ENCODE data around the gene LSMEM2.
"Not testable (repeated sequence)": the region's sequence is repeated elsewhere in the genome, so short reads cannot be mapped to it uniquely, and the experiment has no call there.

Gene LSMEM2

DNA sequence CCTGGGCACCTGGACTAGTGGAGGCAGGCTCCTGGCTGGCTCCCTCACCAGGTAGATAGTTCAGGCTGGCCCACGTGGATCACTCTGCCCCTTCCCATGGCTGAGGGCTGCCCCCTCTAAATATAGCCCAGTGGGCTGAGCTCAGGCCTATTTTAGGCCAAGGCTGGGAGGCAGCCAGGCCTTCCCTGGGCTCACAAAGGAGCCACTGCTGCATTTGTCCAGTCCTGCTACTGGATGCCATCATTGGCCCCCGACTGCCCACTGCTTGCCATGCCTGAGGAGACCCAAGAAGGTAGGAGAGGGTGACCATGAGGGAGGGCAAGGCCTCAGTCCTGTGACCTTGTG lies at the start of gene LSMEM2:
Gene LSMEM2 (plus strand): TSS at position 208 of the 345 bp plus-strand sequence. CDS start 27 bp downstream, at position 235.
- no peak for DNase-seq (ENCODE audit: low read depth in 2 of 3, low spot score in 2 of 3)

- no peak for DNase-seq (ENCODE audit: low read depth in 2 of 3, low spot score in 2 of 3)
Observed at GRCh38 chr3:50229490-50229889, 49.4 kb upstream of the LSMEM2 start.

GRCh38 chr3:50230104-50230793 lies 48.6 kb upstream of the LSMEM2 start:
- DNase-seq (ENCODE audit: low read depth in 2 of 3, low spot score in 2 of 3): no peak

DNA sequence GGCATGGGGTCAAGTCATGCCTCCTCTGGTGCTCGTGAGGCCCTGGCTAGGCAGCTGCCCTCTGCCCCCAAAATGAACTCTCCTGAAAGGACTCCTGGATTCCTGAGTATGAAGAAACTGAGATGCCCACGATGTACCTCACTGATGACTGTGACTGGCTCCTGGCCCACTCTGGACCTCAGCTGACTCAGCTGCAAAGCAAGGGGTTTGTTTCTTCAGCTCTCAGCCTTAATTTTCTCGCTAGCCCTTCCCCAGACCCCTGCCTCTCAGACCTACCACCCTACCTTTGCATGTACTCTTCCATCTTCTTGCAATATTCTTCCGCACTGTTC lies 48.1 kb upstream of the LSMEM2 start:
- no peak for DNase-seq (ENCODE audit: low read depth in 2 of 3, low spot score in 2 of 3)

DNA sequence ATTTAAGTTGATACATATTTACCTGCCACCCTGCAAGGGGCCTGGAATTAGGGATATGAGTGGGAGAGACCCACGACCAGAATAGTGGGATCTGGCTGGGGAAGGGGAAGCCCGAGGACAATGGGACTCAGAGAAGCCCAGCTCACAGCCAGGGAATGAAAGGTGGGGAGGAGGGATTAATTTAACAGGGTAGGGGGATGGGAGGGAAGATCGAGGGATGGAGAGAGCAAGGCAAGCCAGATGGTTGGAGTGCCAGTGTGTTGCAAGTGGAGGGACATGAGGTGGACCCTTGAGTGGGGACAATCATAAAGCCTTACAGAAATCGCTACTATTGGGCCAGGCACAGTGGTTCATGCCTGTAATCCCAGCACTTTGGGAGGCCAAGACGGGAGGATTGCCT lies 47.3 kb upstream of the LSMEM2 start:
- no peak for DNase-seq (ENCODE audit: low read depth in 2 of 3, low spot score in 2 of 3)

DNA sequence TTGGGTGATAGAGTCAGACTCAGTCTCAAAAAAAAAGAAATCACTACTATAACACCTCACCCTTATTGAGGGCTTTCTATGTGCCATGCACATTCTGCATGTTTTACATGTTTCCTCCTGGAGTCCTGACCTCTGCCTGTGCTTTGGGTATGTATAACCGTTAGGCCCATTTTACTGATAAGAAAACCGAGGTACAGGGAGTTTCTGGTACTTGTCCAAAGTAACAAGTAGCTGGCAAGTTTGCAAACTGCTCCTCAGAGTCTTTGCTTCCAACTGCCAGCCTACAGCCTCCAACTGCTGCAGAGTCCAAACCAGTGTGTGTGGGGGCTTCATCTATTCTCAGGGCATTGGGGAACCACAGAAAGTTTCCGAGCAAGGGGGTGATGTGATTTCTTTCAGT lies 46.6 kb upstream of the LSMEM2 start:
- DNase-seq (ENCODE audit: low read depth in 2 of 3, low spot score in 2 of 3): no peak

GRCh38 chr3:50233176-50233575 lies 45.7 kb upstream of the LSMEM2 start:
- no peak for DNase-seq (ENCODE audit: low read depth in 2 of 3, low spot score in 2 of 3)

- peak; percentile 94 to 98 (median 95) for DNase-seq (ENCODE audit: low read depth in 2 of 3, low spot score in 2 of 3)
Observed at GRCh38 chr3:50235716-50236483, 43.0 kb upstream of the LSMEM2 start, which contains the start of gene GNAI2. Gene GNAI2, plus strand, starts transcription at chr3:50236204. Its CDS starts 132 bp downstream, at chr3:50236336.

DNA sequence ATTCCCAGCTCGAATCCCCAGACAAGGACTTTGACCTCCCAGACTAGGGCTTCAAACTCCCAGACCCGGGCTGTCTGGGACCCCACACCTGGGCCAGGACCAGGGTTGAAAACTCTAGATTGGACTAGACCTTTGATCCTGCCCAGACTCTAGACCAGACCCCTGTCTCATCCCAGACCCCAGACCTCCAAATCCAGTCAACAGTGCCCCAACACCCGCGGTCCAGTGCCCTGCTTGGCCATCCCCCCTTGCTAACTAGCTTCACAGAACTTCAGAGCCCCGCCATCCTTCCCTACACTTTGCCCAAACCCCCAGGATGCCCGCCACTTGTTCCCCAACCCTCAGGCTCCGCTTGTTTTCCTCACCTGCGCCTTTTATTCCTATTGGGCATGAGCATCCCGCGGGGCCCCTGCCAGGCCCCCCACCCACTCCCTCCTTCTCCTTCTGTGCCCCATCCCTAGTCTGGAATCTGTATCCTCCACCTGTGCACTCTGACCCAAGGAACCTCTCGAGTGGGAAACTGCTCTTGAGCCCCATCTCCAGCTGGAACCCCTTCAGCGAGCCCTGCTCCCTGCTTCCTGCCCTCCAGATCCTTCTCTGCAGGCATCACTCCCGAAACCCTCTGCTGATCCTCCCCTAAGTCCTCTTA lies 42.3 kb upstream of the LSMEM2 start:
- DNase-seq (ENCODE audit: low read depth in 2 of 3, low spot score in 2 of 3): no peak

DNA sequence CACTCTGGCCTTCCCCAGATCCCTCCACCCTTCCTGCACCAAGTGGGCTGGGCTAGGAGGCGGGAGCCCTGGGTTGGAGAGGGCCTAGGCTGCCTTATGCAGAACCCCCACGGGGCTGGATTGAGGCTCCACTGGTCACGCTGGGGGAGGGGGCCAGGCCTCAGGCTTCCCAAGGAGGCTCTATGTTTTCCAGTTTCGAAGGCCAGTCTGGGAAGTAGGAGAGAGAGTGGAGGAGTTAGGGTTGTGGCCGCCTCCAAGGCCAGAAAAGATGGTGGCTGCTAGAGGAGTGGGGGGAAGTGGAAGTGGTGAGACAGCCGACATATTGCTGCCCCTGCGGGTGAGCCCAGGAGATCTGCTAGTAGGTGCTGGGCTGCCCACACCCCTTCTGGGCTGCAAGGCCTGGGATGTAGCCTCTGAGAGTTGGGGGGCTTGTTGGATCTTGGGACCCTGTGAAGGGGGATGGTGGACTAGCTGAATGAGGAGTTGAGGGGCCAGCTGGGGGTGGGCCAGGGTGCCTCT lies 41.7 kb upstream of the LSMEM2 start:
- no peak for DNase-seq (ENCODE audit: low read depth in 2 of 3, low spot score in 2 of 3)

GRCh38 chr3:50237754-50238548 lies 40.9 kb upstream of the LSMEM2 start:
- DNase-seq (ENCODE audit: low read depth in 2 of 3, low spot score in 2 of 3): peak; percentile 57 to 76 (median 71)

DNA sequence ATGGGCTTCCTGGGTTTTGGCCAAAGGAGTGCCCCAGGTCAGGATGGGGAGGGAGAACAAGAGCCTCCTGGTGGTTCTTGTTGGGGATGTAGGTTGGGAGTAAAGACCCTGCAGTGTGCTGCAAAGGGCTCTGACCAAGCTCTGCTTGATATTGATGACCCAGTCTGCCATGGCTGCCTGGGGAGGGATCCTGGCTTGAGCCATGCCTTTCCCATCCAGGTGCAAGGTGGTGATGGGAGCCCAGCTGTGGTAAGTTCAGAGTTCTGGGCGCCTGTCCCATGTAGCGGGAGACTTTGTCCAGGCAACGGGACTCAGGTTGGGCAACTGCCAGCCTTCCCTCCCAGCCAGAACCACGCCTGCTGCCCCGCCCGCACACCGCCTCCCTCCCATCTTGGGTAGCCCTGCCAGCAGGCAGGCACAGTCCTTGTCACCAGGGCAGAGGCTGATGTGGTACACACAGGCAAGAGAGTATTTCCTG lies 40.3 kb upstream of the LSMEM2 start:
- no peak for DNase-seq (ENCODE audit: low read depth in 2 of 3, low spot score in 2 of 3)

DNA sequence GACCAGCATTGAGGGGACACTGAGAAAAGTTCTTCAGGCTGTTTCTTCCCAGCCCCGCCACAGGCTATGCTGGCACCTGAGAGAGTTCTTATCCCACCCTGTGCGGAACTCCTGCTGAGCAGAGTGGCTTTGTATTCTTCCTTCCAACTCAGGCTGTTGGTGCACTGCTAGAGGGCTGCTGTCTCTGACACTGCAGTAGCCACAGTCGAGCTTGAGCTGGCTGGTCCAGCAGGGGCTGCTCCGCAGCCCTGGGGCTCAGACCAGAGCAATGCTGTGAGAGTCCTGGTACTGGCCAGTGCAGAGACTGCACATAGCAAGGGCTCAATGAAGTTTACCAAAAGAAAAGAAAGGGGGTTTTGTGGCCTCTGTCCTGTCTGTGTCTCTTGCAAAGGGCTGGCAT lies 39.2 kb upstream of the LSMEM2 start:
- DNase-seq (ENCODE audit: low read depth in 2 of 3, low spot score in 2 of 3): no peak

DNA sequence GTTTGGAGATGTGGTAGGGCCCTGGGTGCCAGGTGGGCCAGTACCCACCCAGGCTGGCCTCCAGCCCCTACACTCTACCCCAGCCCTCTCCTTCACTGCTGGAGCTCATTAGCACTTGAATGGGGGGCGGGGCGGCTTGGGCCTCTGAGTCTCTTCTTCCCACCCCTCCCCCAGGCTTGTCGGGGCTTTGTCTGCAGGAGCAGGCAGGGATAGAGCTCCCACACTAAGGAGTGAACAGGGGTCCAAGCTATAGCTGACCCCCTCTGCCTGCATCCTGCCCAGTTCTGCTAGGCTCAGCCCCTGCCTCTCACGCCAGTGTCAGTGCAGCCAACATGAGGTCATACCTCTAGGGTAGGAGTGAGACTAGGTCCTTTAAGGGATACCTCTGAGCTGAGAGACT lies 37.7 kb upstream of the LSMEM2 start:
- no peak for DNase-seq (ENCODE audit: low read depth in 2 of 3, low spot score in 2 of 3)

DNA sequence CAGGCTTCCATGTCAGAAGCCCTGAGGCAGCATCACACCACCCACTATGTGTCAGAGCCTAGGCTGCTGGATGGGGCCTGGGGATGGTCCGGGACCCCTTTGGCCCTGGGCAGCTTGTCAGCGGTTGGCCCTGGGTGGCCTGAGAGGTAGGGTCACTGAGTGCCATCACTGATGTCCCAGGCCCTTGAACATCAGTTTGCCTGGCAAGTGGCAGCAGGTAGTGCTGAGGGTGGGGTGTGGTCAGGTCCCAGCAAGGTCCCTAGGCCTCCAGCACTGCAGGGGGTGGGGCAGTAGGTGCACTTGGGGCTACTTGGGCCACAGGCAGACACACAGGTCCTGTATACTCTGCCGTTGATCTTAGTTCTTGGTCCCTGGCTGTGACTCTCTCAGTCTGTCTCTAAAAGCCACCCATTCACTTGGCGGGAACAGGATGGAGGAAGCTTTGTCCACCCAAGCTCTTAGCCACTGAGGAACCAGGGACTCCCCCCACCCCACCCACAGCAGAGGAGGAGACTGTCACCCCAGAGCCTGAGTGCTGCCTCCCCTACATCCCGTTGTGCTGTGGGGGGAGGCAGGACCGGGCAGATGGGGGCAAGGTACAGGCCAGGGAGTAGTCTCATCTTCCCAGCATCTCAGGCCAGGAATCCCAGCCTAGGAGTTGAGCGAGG lies 37.0 kb upstream of the LSMEM2 start:
- DNase-seq (ENCODE audit: low read depth in 2 of 3, low spot score in 2 of 3): no peak

DNA sequence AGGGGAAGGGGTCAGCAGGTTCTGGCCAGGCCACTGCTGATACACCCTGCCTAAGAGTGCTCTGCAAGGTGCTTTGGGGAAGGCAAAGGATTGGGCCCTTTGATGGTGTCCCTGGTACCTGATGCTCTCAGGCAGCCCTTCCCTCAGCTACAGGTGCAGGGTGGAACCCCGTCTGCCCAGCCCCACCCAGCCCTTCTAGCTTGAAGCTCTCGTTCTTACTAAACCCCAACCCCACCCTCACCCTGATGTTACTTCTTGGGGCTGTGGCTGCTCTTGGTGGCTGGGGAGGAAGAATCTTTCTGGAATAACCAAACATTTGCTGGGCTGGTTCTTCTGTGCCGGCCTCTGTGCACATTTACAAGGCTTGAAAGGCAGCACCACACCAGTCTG lies 36.5 kb upstream of the LSMEM2 start:
- DNase-seq (ENCODE audit: low read depth in 2 of 3, low spot score in 2 of 3): no peak

DNA sequence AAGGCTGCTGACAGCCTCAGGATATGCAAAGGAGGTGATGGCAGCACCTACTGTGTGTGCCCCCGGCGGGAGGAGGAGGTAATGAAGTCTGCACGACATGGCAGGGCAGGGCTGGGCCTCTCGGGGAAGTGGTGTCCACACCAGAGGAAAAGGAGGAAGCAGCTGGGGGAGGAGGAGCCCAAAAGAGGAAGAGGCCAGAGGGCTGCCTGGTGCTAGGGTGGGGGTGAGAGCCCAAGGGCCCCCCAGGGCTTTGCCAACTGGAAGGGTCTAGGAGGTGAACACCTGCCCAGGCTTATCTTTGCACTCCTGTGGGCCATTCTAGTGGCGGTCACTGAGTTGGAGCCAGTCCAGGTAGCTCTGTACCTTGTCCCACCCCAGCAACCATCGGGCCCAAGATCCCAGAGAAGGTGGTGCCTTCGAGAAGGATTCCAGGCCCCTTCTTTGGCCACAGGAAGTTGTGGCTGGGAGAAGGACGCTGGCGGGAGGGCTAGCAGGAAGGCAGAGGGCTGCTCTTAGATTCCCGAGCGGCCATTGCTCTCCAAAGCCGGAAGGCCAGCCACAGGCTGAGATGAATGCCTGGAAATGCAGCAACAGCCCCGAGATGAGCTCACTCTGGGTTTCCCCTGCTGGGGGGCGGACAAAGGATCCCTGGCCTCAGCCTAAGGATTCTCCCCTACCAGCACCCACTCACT lies 35.9 kb upstream of the LSMEM2 start:
- no peak for DNase-seq (ENCODE audit: low read depth in 2 of 3, low spot score in 2 of 3)

DNA sequence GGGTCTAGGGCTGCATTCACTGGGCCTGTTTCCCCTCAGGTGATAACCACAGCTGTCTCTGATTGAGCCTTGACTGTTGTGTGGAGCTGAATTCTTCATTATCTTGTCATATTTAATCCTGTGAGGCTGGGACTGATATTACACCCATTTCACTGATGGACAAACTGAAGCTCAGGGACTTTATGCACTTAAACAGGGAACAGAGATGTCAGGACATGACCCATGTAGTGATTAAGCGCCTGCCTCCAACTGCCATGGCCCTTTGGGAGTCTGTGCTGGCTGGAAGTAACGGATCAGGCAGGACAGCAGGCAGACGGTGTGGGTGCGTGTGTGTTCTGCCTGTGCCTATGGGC lies 35.4 kb upstream of the LSMEM2 start:
- DNase-seq (ENCODE audit: low read depth in 2 of 3, low spot score in 2 of 3): no peak

DNA sequence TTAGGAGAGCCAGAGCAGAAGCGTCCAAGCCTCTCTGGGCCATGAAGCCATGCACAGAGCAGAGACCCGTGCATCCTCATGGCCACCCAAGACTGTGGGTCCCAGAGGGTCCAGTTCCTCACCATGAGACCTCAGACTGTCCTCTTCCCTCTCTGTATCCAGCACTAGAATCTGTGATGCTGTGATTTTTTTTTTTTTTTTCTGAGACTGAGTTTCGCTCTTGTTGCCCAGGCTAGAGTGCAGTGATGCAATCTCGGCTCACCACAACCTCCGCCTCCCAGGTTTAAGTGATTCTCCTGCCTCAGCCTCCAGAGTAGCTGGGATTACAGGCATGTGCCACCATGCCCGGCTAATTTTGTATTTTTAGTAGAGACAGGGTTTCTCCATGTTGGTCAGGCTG lies 34.1 kb upstream of the LSMEM2 start:
- DNase-seq (ENCODE audit: low read depth in 2 of 3, low spot score in 2 of 3): not testable (repeated sequence)

DNA sequence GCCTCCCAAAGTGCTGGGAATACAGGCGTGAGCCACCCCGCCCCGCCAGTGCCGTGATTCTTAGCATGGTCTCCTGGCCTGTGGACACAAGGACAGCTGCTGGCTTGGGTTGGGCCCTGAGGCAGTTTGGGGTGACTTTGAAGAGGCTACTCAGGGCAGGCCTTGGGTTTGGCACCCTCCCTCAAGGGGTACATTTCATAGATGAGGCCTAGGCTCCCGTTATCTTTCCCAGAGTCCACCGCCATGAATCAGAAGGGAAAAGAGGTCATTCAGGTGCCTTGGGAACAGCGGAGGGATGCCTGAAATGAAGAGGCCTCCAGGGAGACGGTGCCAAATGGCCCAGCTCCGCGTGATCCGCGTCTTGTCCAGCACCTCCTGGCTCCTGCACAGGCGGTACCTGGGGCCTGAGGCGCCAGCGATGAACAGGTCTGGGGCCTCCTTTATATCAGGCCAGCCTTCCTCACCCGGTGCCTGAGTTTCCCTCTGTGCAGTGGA lies 33.6 kb upstream of the LSMEM2 start:
- DNase-seq (ENCODE audit: low read depth in 2 of 3, low spot score in 2 of 3): no peak

Measured in activated CD8-positive, alpha-beta memory T cell treated with anti-CD3 and anti-CD28 coated beads for 48 hours (primary cell).